ENCODE data around the gene SLC15A5.

Gene SLC15A5, protein sequence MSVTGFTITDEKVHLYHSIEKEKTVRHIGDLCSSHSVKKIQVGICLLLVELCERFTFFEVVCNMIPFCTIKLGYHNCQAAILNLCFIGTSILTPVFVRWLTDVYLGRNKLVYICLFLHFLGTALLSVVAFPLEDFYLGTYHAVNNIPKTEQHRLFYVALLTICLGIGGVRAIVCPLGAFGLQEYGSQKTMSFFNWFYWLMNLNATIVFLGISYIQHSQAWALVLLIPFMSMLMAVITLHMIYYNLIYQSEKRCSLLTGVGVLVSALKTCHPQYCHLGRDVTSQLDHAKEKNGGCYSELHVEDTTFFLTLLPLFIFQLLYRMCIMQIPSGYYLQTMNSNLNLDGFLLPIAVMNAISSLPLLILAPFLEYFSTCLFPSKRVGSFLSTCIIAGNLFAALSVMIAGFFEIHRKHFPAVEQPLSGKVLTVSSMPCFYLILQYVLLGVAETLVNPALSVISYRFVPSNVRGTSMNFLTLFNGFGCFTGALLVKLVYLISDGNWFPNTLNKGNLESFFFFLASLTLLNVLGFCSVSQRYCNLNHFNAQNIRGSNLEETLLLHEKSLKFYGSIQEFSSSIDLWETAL

DNA sequence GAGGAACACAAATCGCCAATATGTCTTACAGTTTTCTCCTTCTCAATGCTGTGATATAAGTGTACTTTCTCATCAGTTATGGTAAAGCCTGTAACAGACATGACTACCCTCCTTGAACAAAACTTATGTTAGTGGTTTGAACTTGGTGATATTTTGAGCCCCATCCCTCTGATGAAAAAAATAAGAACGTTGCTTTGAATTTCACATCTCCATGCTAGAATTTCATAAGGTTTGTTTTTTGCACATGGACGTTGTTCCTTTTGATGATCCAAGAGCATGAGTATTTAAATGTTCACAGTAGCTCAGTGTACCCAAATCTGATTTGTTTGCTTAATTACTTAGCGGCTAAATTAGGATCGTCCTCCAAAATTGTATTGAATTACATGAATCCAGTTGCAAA, at the start of gene SLC15A5:
SLC15A5 (minus strand) TSS at position 101 of the 400 bp plus-strand sequence; CDS start at position 101, 0 bp downstream.
- no peak for DNase-seq

DNA sequence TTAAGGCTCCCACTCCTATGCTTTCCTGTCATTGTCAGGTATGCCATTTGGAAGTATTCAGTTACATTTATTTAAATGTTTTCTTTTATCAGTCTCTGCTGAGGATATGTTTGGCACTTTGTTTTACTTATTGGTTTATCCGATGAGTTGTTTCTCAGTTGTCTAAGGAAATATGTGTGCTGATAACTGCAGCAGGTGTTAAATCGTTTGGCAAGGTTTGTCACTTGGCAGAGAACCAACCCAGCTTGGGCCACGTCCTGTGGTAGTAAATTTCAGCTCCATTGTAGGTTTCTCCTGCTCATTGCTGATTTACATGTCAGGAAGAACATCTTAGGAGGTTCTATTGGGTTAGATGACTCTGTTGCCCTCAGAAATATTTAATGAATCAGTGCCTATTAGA, 47.9 kb upstream of the SLC15A5 start:
- DNase-seq = no peak

DNA sequence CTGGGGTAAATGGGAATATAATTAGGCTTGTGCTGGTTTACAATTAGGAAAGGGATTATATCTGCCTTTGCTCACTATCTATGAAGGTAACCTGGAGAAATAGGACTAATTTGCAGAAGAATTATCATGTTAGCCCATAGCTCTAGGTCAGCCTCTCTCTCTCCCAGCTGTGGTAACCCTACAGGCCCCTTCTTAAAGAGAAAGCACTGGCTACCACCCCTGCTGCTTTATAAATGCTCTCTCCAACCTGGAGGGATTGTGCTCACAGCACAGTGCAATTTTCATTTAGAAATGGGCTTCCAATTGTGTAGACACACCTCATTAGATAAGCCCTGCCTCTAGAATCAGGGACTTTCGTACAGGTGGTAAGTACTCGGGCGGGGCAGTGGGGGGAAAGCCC, 47.3 kb upstream of the SLC15A5 start:
- no peak for DNase-seq

DNA sequence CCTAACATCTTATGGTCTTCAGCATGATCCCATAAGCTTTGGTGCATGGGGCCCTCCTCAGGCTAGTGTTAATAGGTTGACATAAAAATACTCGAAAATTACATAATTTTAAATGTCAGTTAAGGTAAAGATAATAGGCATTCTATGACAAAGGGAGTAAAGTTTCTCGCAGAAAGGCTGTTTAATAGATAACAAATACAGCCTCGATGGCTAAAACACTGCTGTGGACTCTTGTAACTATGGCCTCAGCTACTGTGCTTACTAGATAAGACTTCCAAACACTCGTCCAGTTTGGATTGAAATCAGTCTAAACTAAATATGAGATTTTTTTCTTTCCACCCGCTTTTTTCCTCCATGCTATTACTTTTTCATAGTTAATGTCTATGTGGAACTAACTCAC, 46.8 kb upstream of the SLC15A5 start:
- DNase-seq = no peak

DNA sequence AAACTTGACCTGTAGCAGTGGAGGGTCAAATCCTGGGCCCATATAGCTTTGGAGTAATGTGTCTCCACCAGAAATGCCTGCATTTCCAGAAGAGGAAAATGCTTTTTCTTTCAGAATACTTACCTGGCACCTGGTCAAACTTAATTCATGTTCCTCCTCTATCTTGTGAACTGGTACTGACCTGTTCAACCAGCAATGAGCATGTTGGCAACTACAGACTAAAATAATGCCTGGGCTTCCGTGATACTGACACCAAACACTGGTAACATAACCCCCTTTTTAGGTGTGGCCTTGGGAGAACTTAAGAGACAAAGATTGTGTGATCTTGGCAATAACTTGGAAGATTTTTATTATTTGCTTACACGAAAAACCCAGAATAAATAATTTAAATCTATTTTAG, 46.2 kb upstream of the SLC15A5 start:
- DNase-seq = no peak

DNA sequence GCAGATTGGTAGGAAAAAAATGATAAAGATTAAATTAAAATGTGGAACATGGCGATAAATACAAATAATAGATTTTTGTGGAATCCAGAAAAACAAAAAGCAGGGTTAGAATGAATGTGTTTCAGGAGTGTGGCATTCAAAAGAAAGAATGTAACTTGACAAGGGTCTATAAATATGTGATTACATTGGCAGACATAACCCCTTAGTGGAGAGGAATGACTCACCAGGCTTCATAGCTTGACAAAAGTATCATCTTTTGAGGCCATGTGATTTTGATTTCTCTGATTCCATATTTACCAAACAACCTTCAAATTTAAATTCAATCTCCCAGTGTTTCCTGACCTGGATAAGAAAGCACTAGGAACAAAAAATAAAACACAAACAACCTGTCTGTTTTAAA, 45.5 kb upstream of the SLC15A5 start:
- no peak for DNase-seq

DNA sequence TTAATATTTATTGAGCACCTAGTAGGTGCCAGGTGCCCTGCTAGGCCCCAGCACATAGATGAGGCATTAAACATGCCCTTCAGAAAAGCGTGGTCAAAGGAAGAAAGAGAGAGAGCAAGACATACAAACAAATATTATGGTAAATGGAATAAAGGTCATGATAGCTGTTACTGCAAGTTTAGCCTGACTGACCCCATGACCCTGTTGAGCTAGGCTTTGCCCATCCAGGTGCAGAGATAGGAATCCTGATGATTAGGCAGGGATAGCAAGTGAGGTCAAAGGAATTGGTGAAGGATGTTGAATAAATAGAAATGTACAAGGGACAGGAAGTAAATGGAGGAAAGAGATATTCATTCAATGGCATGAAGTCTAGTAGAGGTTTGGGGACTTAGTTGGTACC, 33.4 kb upstream of the SLC15A5 start:
- DNase-seq = no peak

DNA sequence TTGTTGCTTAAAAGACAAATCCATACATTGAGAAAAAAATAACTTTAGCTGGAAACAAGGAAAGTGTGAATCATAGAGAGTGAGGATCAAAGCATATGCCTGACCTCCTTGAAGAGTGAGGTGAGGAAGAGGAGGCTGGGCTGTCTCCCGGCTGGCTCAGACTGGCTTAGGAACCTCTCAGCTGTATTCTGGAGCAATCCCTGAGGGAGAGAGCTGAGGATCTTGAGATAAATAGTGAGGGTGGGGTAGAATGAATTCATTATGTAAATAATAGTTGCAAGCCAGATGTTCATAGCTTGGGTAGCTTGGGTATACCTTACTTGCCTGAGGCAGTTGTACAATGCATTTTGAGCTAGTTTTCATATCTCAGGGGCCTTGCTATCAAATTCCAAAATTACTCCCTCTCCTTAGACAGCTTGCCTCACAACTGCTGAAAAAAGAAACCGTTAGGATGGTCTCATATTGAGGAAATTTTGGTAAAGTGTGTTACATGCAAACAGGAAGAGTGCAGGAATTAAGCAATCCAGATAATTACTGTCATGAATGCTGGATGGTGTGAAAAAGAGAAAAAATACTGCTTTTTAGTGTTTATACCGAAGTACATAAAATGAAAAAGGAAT, 30.5 kb upstream of the SLC15A5 start:
- DNase-seq = no peak

DNA sequence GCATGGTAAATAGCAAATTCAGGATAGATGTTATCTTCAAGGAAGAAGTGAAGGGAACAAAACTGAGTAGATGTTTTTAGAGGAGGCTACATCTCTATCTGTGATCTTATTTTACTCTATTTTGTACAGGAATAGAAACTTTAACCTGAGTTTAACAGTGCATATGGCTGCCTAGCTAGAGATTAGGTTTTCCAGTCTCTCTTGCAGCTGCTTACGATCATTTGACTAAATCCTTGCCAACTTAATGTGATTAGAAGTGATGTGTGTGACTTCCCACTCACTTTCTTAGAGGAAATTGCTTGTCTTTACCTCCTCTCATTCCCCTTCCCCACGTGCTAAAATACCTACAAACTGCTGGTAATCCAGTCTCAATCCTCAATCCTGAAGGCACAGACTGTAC, 26.5 kb upstream of the SLC15A5 start:
- no peak for DNase-seq

DNA sequence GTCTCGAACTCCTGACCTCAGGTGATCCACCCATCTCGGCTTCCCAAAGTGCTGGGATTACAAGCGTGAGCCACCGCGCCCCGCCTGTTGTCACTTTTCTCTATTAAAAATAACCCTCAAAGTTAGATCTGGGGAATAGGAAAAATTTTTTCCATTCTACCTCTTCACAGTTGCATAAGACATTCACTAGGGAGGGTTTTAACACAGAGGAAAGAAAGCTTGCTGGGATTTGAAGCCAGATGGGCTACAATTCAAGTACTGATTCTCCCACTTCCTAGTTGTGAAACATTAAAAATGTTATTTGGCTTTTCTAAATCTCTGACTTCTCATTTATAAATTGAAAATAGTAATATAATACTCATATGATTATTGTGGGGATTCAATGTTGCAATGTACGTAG, 23.3 kb upstream of the SLC15A5 start:
- DNase-seq = no peak

DNA sequence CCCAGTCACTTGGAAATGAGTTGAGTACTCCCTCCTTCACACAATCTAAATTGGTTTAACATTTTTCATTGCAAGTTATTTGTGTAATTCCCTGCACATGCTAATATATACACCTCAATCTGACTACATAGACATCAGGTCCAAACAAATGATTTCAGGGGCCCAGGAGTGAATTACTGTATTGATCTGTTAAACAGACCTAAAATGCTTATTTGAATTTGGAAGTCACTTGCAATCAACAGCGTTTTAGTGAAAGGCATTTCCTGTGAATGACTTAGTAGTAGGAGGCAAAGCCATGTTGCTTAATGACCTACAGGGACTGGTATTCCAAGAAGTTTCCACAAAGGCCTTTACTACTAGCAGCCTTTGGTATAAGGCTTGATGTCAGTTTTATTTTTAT, 22.6 kb upstream of the SLC15A5 start:
- DNase-seq = no peak

DNA sequence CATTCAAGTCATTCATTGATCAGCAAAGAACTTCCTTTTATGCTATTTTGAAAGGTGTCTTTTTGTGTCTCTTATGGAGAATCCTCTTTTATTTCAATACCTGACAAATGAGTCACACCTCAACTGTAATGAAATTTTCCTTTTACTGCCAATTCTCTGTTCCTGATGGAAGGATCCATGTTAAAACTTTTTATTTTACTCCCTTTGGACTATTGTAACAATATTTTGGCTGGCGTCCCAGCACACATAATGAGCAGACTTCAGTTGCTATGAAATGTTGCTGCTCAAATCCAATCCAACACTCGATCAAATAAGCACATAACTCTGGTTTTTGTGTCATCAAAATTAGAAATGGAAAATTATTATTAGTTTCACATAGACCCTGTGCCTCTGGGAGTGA, 21.9 kb upstream of the SLC15A5 start:
- no peak for DNase-seq

DNA sequence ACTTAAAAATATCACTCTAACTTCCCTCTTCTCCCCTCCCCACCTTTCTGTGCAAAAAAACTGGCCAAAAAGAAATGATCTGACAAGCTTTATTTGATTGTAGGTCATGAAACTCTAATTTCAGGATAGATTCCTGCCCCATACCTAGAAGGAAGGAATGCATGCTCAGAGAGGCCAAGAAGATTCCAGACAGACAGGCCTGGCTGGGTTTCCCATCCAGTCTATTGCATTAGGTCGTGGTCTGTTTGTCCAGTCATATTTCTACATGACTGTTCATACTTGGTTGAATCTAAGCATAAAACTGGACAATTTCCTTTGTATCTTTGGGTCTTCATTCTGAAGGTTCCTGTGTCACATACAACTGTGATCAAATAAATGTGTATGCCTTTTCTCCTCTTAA, 20.0 kb upstream of the SLC15A5 start:
- DNase-seq = no peak

DNA sequence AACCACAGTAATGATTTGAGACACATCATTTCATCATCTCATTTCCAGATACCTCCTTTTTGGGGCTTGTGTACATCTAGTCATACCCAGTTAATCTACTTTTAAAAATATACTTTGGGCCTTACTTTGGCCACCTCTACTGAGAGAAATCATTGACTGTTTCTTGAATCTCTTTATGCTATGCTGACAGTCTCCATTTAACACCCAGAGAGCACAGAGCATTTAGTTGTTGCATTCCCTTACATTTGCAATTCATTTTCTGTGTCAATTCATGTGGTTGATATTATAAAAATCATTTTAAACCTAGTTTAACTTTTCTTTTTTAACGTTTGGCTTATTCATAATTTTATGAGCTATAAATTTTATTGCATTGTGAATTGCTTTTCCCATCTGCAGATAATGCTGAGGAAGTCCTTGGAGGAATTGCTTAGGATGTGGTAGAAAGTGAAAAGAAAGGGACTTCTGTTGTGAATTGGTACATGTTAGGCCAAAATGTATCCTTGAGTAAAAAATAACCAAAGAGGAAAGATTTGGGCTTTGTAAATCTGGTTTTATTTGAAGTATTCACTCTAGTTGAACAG, 17.0 kb upstream of the SLC15A5 start:
- no peak for DNase-seq

DNA sequence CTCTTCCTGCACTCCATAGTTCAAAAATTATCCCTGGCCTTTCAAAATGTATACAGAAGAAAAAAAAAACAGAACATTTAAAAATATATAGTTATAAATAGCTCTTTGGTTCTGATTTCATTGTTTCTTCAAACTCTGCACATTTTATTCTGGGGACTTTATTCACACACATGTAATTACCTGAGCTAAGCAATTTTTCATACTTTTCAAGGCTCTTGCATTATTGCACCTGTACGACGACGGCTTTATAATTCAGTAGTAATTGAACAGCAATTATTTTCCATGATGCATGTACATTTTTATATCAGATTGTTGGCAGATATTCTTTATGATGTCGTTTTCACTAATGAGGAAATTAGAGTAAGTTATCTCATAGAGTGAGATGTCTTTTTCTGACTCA, 13.5 kb upstream of the SLC15A5 start:
- no peak for DNase-seq

DNA sequence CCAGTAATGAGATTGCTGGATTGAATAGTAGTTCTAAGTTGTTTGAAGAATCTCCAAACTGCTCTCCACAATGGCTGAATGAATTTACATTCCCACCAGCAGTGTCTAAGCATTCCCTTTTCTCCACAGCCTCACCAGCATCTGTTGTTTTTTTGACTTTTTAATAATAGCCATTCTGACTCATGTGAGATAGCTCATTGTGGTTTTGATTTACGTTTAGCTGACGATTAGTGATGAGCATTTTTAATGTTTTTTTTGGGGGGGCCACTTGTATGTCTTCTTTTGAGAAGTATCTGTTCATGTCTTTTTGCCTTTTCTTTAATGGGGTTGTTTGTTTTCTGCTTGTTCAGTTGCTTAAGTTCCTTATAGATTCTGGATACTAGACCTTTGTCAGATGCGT, 8.1 kb upstream of the SLC15A5 start:
- DNase-seq = no peak

DNA sequence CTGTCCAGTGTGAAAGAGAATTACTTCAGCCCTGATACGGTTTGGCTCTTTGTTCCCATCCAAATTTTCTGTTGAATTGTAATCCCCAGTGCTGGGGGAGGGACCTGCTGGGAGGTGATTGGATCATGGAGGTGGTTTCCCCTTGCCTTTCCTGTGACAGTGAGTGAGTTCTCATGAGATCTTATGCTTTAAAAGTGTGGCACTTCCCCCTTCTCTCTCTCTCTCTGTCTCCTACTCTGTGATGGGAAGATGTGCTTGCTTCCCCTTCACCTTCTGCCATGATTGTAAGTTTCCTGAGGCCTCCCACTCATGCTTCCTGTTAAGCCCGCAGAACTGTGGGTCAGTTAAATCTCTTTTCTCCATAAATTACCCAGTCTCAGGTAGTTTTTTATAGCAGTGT, 5.5 kb upstream of the SLC15A5 start:
- no peak for DNase-seq

DNA sequence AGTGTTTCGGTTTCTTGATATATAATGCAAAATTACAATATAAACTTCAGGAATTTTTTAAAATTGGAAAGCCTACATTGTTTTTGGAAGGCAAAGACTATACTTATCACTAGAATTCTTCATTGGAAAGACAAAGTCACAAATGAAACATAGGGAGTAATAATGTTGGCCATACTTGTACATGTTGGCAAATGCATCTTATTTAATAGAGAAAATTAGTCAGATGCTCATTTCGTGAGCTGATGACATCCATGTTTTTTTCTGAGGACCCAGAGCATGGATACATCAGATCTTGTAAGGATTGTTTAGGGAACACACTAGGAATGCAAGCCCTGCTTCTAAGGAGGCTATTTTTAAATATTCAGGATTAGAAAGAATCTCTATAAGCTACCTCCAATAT, 4.6 kb upstream of the SLC15A5 start:
- no peak for DNase-seq

DNA sequence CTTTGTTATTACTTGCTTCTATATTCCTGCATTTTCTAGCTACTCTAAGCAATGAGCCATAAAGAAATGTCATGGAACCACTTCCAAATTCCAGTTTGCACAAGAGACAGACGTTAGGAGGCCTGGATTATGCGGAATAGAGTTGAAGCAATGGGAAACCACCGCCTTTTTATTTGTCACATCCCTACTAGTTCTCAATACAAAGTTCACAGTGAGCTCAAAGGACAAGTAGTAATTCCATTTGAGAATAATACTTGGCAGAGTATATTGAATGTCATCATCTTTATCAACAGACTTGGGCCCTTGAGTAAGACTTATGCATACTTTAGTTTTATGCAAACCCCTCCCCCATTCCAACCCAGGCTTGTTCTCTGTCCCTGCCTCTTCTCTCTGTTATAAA, 3.7 kb upstream of the SLC15A5 start:
- DNase-seq = no peak

DNA sequence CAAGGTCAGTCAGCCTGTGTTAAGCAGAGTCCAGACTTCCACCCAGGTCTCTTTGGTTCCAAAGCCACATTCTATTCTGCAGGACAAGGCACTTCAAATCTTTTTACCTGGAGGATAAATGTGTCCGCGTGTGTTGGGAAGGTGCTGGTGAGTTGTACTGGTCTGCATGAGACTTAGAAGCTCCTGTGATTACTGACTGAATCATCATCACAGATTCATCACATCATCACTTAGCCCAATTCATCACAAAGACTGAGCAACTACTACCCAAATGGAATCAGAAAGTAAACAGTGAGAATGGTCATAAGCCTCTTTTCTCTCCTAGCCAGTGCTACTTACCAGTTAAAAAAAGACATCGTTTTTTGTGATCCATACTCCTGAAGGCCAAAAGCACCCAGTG, 5.3 kb downstream of the SLC15A5 start:
- DNase-seq = no peak

DNA sequence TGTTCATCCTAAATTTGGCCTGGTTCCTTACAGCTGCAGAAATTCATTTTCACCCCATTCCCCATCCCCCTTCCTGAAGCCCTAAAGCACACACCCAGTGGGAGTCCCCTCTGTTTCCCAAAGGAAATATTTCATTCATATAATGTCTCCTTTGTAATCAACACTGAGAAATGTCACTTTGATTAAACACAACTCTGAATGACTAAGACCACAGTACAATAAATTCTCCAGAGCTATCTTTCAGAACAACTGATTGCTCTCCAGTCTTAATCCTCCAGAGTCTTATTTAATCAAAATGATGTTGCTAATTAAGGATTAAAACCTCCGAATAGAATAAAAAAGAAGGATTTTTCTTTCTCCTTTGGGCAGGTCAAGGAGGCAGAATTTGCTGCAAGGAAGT, 6.4 kb downstream of the SLC15A5 start:
- no peak for DNase-seq

DNA sequence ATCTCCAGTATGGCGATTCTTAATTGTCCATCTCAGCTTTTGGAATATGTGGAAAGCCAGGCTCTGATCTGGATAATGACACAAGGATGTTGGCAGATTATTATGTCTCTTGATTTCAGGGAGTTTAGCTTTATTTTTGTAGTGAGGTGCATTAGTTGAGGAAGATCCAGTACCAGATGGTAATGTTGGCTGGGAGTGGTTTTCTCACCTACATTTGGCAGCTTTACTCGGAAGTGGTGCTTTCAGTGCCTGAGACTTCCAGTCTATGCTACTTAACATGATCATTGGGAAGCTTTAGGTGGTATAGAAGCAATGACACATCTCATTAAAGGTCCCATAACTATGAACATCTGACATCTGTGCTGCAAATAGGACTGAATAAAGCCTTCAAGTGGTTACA, 7.5 kb downstream of the SLC15A5 start:
- no peak for DNase-seq

DNA sequence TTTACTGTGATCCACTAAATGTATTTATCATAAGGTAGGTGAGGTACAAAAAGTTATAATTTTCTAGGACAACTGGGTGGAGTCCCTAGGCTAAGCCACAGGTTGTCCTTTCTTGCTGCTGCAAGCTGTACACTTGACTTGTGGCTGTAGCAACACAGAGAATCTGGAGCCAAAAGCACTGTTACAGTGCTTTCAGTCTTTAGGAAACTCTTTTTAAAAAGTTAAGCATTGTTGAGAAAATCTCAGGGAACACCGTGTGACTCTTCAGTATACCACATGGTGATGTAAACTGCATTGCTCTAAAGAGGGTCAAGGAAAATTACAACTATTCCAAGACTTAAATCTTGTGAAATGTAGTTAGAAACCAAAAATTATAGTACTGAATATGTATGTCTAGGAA, 11.4 kb downstream of the SLC15A5 start:
- DNase-seq = no peak

DNA sequence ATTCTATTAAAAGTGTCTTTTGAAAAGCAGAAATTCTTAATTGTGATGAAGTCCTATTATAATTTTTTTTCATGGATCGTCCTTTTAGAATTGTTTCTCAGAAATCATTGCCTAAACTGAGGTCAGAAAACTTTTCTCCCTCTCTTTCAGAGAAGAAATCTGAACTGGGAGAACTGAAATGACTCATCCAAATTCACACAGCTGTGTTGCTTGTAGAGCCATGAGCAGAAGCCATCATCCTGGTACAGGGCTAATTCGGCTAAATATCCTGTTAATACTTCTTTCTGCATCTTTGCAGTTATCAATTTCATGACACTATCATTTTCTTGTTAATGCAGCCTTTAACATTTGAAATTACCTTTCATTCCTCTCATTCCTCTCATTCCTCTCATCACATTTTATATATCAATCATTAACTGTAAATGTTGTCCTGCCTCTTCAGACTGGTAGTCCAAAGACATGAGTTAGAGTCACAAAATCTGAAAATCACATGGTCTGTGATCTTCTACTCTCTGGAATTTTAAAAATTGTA, 15.5 kb downstream of the SLC15A5 start:
- DNase-seq = no peak

All from activated CD4-positive, alpha-beta T cell treated with anti-CD3 and anti-CD28 coated beads, Interleukin-10, Interleukin-2, amounts not matched to agents 100 ng/mL and 50 ng/mL, durations not matched to agents 16 hours and 8 hours (primary cell).